GM18502 (cell line): Measurements from ENCODE around the gene RPS26.
A peak's percentile ranks its signal among the peaks of the same experiment; 100 is the strongest.
"Not testable (repeated sequence)": the region's sequence is repeated elsewhere in the genome, so short reads cannot be mapped to it uniquely, and the experiment has no call there.

Experiments used
- ATAC-seq: cut with Tn5 transposase; IDR thresholded peaks from one replicate; pipeline ENCODE4 v1.9.1; 2021; ENCODE audit warnings: mild to moderate bottlenecking; ENCODE audit not compliant: unreplicated experiment, poor library complexity

RPS26 gene

GRCh38 chr12:56074396-56074795, 32.7 kb downstream of the RPS26 start:
- no peak for ATAC-seq

GRCh38 chr12:56077966-56078365, 36.2 kb downstream of the RPS26 start:
- ATAC-seq = not testable (repeated sequence)

DNA sequence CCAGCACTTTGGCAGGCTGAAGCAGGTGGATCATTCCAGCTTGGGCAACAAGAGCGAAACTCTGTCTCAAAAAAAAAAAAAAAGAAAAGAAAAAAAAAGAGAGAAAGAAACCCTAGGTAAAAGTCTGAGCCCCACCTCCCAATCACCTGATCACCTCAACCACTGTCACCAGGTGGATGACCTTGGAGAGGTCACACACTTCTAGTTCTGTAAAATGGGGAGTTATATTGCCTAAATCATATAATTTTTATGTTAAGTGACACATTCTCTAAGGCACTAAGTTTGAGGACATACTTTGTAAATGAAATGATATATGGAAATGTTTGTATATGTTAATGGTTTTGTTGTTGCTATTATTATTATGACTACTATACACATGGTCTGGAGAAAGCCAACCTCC, 36.7 kb downstream of the RPS26 start:
- no peak for ATAC-seq

DNA sequence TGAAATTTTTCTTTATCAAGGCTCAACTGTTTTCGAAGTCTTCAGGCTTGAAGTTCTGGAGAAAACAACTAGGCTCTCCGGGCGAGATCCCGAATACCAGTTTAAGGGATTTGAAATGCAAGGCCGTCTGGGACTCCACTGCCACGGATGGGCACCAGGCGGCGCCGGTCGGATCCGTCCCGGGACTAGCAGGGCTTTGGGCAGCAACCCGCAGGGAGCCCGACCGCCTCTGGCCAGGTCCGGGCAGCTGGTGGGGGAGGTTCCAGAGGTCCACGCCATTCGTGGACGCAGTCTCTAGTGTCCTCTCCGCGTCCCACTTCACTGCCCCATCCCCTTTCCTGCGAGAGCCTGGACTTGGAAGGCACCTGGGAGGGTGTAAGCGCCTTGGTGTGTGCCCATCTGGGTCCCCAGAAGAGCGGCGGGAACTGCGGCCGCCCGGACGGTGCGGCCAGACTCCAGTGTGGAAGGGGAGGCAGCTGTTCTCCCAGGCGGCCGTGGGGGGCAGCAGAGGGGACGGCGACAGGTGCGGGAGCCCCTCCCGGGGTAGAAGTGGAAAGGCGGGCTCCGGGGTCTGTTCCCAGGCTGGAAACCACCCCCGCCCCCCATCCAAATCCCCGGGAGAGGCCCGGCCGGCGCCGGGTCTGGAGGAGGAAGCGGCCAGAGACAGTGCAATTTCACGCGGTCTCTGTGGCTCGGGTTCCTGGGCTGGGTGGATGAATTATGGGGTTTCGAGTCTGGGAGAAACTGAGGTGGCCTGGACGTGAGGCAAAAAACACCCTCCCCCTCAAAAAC, 37.4 kb downstream of the RPS26 start:
- peak; percentile 64 for ATAC-seq

- ATAC-seq = peak; percentile 46
These were observed 38.2 kb downstream of the RPS26 start, which contains the start of gene ERBB3 for GRCh38 chr12:56079723-56080555. Gene ERBB3, plus strand, starts transcription at chr12:56080165. Its CDS starts 136 bp downstream, at chr12:56080301.

- ATAC-seq = no peak
These were observed 38.9 kb downstream of the RPS26 start for GRCh38 chr12:56080556-56081138.

- ATAC-seq = no peak
These were observed 40.0 kb downstream of the RPS26 start for GRCh38 chr12:56081393-56082347.

DNA sequence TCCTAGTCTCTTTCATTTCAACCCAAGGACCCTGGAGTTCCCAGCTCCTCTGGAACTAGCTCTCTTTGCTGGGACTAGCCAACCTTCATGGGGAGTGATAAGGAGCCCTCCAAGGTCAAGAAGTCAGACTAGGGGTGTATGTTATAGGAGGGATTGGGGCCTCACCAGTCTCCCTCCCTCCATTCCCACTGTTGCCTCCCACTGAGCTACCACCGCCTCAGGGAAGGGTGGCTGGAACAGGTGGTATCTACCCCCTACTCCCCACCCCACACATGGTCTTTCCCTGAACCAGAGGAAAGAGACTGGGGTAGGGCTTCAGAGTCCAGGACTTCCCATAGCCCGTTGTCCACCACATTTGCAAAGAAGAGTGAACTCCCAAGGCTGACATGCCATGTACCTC, 40.7 kb downstream of the RPS26 start:
- ATAC-seq = no peak

GRCh38 chr12:56082967-56083366, 41.2 kb downstream of the RPS26 start:
- no peak for ATAC-seq

DNA sequence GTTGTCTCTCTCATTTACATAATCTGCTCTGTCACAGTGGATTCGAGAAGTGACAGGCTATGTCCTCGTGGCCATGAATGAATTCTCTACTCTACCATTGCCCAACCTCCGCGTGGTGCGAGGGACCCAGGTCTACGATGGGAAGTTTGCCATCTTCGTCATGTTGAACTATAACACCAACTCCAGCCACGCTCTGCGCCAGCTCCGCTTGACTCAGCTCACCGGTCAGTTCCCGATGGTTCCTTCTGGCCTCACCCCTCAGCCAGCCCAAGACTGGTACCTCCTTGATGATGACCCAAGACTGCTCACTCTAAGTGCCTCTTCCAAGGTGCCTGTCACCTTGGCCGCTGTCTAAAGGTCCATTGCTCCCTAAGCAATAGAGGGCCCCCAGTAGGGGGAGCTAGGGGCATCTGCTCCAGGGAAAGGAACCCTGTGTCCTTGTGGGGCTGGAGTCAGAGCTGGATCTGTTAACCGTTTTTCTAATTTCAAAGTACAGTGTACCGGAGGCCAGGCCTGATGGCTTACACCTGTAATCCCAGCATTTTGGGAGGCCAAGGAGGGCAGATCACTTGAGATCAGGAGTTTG, 43.3 kb downstream of the RPS26 start:
- no peak for ATAC-seq

- ATAC-seq = no peak
These were observed 44.4 kb downstream of the RPS26 start for GRCh38 chr12:56086096-56086495.

GRCh38 chr12:56086608-56087007, 44.9 kb downstream of the RPS26 start:
- ATAC-seq = no peak

DNA sequence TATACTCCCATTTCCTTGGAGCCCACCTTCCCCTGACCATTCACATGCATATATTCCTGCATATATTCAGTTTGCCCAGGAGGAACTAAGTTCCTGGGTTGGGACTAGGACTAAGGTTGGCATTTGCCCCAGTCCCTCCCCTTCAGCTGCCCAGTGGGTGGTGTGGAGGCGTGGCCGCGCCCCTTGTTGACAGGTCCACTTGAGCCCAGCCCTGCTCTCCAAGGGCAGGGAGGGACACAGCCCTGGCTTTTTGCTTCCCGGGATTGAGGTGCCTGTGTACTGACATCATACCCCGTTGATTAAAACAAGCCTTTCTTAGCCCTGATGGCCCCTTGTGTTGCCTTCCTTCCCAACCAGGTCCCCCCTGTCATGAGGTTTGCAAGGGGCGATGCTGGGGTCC, 45.5 kb downstream of the RPS26 start:
- no peak for ATAC-seq
